C4-2B (cell line): Measurements from ENCODE around the gene MTG2.

Source experiments
- CTCF ChIP-seq: fragments of 450-650 bp; conservative IDR thresholded peaks from 2 replicates; pipeline ENCODE4 v1.5.1; 2017; ENCODE audit warnings: mild to moderate bottlenecking
- ZFX ChIP-seq: fragments of 450-650 bp; IDR thresholded peaks from 2 replicates; pipeline ENCODE4 v1.6.1; 2017

GRCh38 chr20:62191781-62192559, 9.1 kb downstream of the MTG2 start:
- TF ChIP-seq CTCF, result no peak
- TF ChIP-seq ZFX, result no peak
